HFFc6 (cell line): ENCODE data around the gene IFNA16. TPM values are rescaled to one million over a fixed set of nuclear protein-coding genes. Genes with fewer than 3 reads are reported as not detected.
"Not testable (repeated sequence)": the region's sequence is repeated elsewhere in the genome, so short reads cannot be mapped to it uniquely, and the experiment has no call there.

ENCODE experiments used
- DNase-seq: peaks from one replicate; pipeline ENCODE4 v3.0.0-alpha.2; 2018
- H3K27ac Mint-ChIP-seq: 2 replicates; pipeline ENCODE4 v1.8.0; 2020; ENCODE audit warnings: mild to moderate bottlenecking, mixed read lengths
- H3K27me3 Mint-ChIP-seq: 2 replicates; pipeline ENCODE4 v1.8.0; 2021; ENCODE audit warnings: mild to moderate bottlenecking, moderate library complexity, mixed read lengths; ENCODE audit not compliant: insufficient read depth
- H3K36me3 Mint-ChIP-seq: 2 replicates; pipeline ENCODE4 v1.8.0; 2021; ENCODE audit warnings: low read depth, mixed read lengths
- H3K4me1 Mint-ChIP-seq: 2 replicates; pipeline ENCODE4 v1.8.0; 2020; ENCODE audit warnings: low read depth, mixed read lengths
- H3K4me3 Mint-ChIP-seq: 2 replicates; pipeline ENCODE4 v1.8.0; 2020; ENCODE audit warnings: mild to moderate bottlenecking, moderate library complexity, mixed read lengths
- H3K9me3 Mint-ChIP-seq: 2 replicates; pipeline ENCODE4 v1.8.0; 2020; ENCODE audit warnings: mild to moderate bottlenecking, mixed read lengths
- total RNA-seq, 6 experiments: library from RNA; stranded (reverse); fragmentation: NEBNext Ultra II Directional; extraction: Animal tissue kit (Norgen Biotek cat#: 25700); gene quantifications; 2 replicates in 1 of 6; 3 replicates in 5 of 6; pipeline ENCODE4 v1.2.3, GENCODE V29; 2021
- TF ChIP-seq, protein P1 (sequence below): fragments of 200-600 bp; sonication (generic); IDR thresholded peaks from 2 replicates; pipeline ENCODE4 v1.5.0; 2021; ENCODE audit warnings: antibody characterized with exemption, mild to moderate bottlenecking

IFNA16 gene
- total RNA-seq, 6 experiments from 2014 or later, result not detected

DNA sequence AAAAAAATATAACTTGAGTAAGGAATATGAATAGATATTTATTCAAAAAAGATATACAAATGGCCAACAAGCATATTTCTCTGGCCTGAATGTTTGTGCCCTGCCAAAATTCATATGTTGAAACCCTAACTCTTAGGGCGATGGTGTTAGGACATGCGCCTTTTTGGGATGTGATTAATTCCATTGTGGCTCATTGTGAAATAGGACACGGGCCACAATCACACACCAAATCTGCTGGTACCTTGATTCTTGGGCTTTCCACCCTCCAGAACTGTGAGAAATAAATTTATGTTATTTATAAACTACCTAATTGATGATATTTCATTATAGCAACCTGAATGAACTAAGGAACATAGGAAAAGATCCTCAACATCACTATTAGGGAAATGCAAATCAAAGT, 45.0 kb downstream of the IFNA16 start:
- no peaks in the 10 kb centered on the region for H3K36me3 Mint-ChIP-seq
- no peak for DNase-seq
- no peak overlapping the region for H3K27ac Mint-ChIP-seq
- 0 out of 2 replicates have a peak, but pooled peaks cover 5% of the 10 kb centered on the region for H3K4me1 Mint-ChIP-seq
- H3K9me3 Mint-ChIP-seq, result no peaks in the 10 kb centered on the region
- TF ChIP-seq, protein P1, sequence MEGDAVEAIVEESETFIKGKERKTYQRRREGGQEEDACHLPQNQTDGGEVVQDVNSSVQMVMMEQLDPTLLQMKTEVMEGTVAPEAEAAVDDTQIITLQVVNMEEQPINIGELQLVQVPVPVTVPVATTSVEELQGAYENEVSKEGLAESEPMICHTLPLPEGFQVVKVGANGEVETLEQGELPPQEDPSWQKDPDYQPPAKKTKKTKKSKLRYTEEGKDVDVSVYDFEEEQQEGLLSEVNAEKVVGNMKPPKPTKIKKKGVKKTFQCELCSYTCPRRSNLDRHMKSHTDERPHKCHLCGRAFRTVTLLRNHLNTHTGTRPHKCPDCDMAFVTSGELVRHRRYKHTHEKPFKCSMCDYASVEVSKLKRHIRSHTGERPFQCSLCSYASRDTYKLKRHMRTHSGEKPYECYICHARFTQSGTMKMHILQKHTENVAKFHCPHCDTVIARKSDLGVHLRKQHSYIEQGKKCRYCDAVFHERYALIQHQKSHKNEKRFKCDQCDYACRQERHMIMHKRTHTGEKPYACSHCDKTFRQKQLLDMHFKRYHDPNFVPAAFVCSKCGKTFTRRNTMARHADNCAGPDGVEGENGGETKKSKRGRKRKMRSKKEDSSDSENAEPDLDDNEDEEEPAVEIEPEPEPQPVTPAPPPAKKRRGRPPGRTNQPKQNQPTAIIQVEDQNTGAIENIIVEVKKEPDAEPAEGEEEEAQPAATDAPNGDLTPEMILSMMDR, result no peak
- H3K27me3 Mint-ChIP-seq, result peaks cover 10% of the 10 kb centered on the region
- H3K4me3 Mint-ChIP-seq, result no peak overlapping the region

DNA sequence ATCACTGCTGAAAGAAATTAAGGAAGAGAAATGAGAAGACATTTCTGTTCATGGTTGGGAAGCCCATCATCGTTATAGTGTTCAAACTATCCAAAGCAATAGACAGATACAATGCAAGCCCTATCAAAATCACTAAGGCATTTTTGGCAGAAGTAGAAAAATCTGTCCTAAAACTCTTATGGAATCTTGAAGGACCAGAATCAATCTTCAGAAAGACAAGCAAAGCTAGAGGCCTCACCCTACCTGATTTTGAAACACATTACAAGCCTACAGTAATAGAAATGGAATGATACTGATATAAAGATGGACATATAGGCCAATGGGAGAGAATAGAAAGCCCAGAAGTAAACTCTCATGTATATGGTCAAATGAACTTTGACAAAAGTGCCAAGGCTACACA, 45.8 kb downstream of the IFNA16 start:
- H3K27me3 Mint-ChIP-seq, result peaks cover 6% of the 10 kb centered on the region
- TF ChIP-seq, protein P1, result no peak
- H3K36me3 Mint-ChIP-seq, result no peaks in the 10 kb centered on the region
- H3K4me3 Mint-ChIP-seq, result no peak overlapping the region
- DNase-seq, result no peak
- H3K4me1 Mint-ChIP-seq, result 0 out of 2 replicates have a peak, but pooled peaks cover 5% of the 10 kb centered on the region
- no peaks in the 10 kb centered on the region for H3K9me3 Mint-ChIP-seq
- H3K27ac Mint-ChIP-seq, result no peak overlapping the region

DNA sequence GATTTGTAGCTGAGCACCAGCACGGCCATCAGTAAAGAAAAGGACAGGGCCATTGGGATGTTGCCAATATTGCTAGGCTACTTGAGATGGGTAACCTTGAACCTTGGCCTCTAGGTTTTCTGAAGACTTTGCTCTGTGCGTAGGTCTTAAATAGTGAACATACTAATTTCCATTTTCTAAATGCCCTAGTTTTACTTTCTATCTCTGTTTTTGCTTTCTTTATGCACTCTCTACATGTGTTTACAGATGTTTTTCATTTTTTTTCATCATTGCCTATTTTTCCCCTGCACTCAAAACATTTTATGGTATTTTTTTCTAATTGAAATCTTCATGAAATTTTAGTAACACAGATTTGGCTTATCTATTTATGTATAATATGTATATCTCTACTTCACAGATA, 50.6 kb downstream of the IFNA16 start, which contains the start of gene IFNA21:
TSS of gene IFNA21 (minus strand) at position 101 of the 400 bp plus-strand sequence. CDS start at position 53, 48 bp downstream.
- H3K36me3 Mint-ChIP-seq, H3K27me3 Mint-ChIP-seq, DNase-seq, H3K4me1 Mint-ChIP-seq, H3K4me3 Mint-ChIP-seq, H3K9me3 Mint-ChIP-seq, H3K27ac Mint-ChIP-seq: not testable (repeated sequence)

Other genes with a start within 250 kb of the IFNA16 start
- 1 to 10 TPM; 3.0 to 5.3 (median 3.8) TPM for gene HACD4, start 185.7 kb downstream of the IFNA16 start, total RNA-seq
- not detected for gene IFNB1, start 139.4 kb downstream of the IFNA16 start, total RNA-seq
- not detected for gene IFNW1, start 75.5 kb downstream of the IFNA16 start, total RNA-seq
- not detected for gene IFNA21, start 50.7 kb downstream of the IFNA16 start, total RNA-seq
- not detected for gene IFNA4, start 29.7 kb downstream of the IFNA16 start, total RNA-seq
- not detected for gene IFNA7, start 15.1 kb downstream of the IFNA16 start, total RNA-seq
- not detected for gene IFNA10, start 10.2 kb downstream of the IFNA16 start, total RNA-seq
- not detected for gene IFNA17, start 10.9 kb upstream of the IFNA16 start, total RNA-seq
- not detected for gene IFNA14, start 22.7 kb upstream of the IFNA16 start, total RNA-seq
- not detected for gene IFNA5, start 88.0 kb upstream of the IFNA16 start, total RNA-seq
- 10 to 100 TPM; 25.7 to 32.2 (median 29.9) TPM for gene KLHL9, start 118.1 kb upstream of the IFNA16 start, total RNA-seq
- not detected for gene IFNA6, start 133.6 kb upstream of the IFNA16 start, total RNA-seq
- not detected for gene IFNA13, start 150.7 kb upstream of the IFNA16 start, total RNA-seq
- not detected for gene IFNA2, start 168.1 kb upstream of the IFNA16 start, total RNA-seq
- gene IFNA8, start 191.8 kb upstream of the IFNA16 start, total RNA-seq, result not detected
- gene IFNA1, start 223.1 kb upstream of the IFNA16 start, total RNA-seq, result not detected